ENCODE data around the gene FAM217A.

Gene FAM217A

DNA sequence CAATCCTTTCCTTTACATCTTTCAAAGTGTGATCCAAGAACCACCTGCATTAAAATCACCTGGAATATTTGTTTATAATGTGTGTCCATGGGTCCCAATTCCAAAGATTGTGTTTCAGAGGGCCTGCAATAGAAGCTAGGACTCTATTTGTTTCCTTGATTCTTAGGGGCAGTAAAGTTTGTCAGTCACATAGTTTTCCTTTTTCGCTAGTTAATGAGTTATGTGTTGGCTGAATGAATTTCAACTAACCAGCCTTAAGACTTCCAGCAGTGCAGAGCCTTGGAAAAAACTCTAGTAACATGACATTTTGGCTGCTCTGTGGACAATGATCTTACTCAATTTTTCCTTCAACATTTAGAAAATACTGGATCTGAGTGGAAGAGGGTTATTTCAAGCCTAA, 11.3 kb downstream of the FAM217A start:
- no peak for TF ChIP-seq CTCF (IDR thresholded peaks at IDR 0.05; ENCODE audit: insufficient read depth, low read depth, low read length, missing control alignments)
- no peak for DNase-seq (ENCODE audit: low read depth)
- H3K4me3 ChIP-seq (ENCODE audit: low read depth, low read length): no peak overlapping the region

DNA sequence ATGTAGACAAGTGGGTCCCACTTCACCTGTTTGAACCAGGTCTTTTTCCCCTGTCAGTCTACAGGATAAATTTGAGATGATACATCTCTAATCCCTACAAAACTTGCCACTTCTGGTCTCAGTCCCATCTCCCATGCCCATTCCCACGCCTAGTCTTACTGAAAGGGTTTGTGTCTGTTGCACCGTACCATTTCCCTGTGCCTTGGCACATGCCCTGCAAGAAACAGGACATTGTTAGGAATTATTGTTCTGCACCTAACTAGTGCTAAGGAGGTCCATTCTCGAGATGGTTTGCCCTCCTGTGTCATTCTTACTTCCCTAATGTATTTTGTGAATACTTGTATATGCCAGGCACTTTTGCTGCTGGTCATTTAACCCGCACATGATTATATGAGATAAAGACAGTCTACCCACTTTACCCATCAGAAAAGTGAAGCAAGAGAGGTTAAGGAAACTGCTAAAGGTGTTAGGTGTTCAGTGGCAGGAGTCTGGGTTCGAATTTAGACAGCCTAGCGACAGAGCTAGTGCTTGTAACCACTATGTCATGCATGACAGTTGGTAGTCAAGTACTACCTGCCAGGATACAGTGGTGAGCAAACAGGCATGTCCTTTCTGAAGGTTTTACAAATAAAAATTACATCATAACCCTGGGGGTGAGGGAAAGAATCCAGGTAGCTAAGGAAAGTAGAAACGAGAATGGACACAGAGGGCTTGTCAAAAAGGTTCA, 12.7 kb downstream of the FAM217A start:
- H3K4me3 ChIP-seq (ENCODE audit: low read depth, low read length): no peak overlapping the region
- peak; percentile 5 for DNase-seq (ENCODE audit: low read depth)
- no peak for TF ChIP-seq CTCF (IDR thresholded peaks at IDR 0.05; ENCODE audit: insufficient read depth, low read depth, low read length, missing control alignments)

- no peak for DNase-seq (ENCODE audit: low read depth)
- H3K4me3 ChIP-seq (ENCODE audit: low read depth, low read length): no peak overlapping the region
- no peak for TF ChIP-seq CTCF (IDR thresholded peaks at IDR 0.05; ENCODE audit: insufficient read depth, low read depth, low read length, missing control alignments)
These were observed 19.7 kb downstream of the FAM217A start for GRCh38 chr6:4059115-4059777.

GRCh38 chr6:4057036-4057435, 21.9 kb downstream of the FAM217A start:
- TF ChIP-seq CTCF (IDR thresholded peaks at IDR 0.05; ENCODE audit: insufficient read depth, low read depth, low read length, missing control alignments): no peak
- no peak overlapping the region for H3K4me3 ChIP-seq (ENCODE audit: low read depth, low read length)
- DNase-seq (ENCODE audit: low read depth): no peak

GRCh38 chr6:4055420-4056041, 23.4 kb downstream of the FAM217A start:
- H3K4me3 ChIP-seq (ENCODE audit: low read depth, low read length): no peak overlapping the region
- no peak for DNase-seq (ENCODE audit: low read depth)
- no peak for TF ChIP-seq CTCF (IDR thresholded peaks at IDR 0.05; ENCODE audit: insufficient read depth, low read depth, low read length, missing control alignments)

DNA sequence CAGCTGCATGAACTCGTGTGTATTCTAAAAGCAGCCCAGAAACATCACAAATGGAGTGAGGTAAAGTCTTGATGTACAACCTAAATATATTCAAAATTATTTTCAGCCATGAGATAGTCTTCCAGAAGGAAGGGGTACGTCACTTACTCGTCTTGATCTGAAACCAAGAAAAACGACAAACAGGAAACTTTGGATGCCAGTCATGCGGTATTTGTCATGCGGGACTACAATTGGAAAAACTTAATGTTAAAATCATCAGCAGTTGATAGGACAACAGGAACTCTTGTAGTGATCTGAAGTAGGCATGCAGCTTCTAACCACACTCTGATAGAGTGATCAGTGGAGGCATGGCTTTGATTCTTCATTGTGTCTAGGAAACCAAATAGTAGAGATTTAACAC, 29.7 kb downstream of the FAM217A start:
- TF ChIP-seq CTCF (IDR thresholded peaks at IDR 0.05; ENCODE audit: insufficient read depth, low read depth, low read length, missing control alignments): no peak
- DNase-seq (ENCODE audit: low read depth): no peak
- no peak overlapping the region for H3K4me3 ChIP-seq (ENCODE audit: low read depth, low read length)

All from GM12865 (cell line).